Heart right ventricle (tissue), 16 donors: ENCODE measurements around the gene EEF2. TPM values are rescaled to one million over a fixed set of nuclear protein-coding genes. Genes with fewer than 3 reads are reported as not detected.
A peak's percentile ranks its signal among the peaks of the same experiment; 100 is the strongest.

ENCODE experiments used
- ATAC-seq, 8 donors: fragments of 200-7000 bp; cut with Tn5 transposase; one replicate each; pipeline ENCODE4 v1.9.1; 2020; ENCODE audit warnings: mild to moderate bottlenecking in 8 of 8, moderate library complexity in 8 of 8, moderate number of reproducible peaks in 1 of 8
- DNase-seq, 2 donors: peaks; one replicate each; pipeline ENCODE4 v3.0.0-alpha.2; 2020
- H3K27ac ChIP-seq, 10 donors: fragments of 200-600 bp; sonication (generic) in 2 of 10; one replicate each; pipeline versions ENCODE4 v1.5.0 to v1.8.0; 2020 to 2022; ENCODE audit warnings: mild to moderate bottlenecking in 3 of 10
- H3K27me3 ChIP-seq, 7 donors: fragments of 200-600 bp; one replicate each; pipeline ENCODE4 v1.8.0; 2021 to 2022; ENCODE audit warnings: mild to moderate bottlenecking in 2 of 7
- H3K36me3 ChIP-seq, 9 donors: fragments of 200-600 bp; sonication (generic) in 1 of 9; one replicate each; pipeline versions ENCODE4 v1.5.0 to v1.8.0; 2020 to 2022; ENCODE audit warnings: mild to moderate bottlenecking in 2 of 9
- H3K4me1 ChIP-seq, 9 donors: fragments of 200-600 bp; sonication (generic) in 1 of 9; one replicate each; pipeline versions ENCODE4 v1.5.0 to v1.8.0; 2020 to 2022; ENCODE audit warnings: mild to moderate bottlenecking in 4 of 9
- H3K4me3 ChIP-seq, 10 donors: fragments of 200-600 bp; sonication (generic) in 2 of 10; one replicate each; pipeline versions ENCODE4 v1.5.0 to v1.8.0; 2020 to 2022; ENCODE audit warnings: mild to moderate bottlenecking in 7 of 10, moderate library complexity in 2 of 10
- H3K9me3 ChIP-seq, 11 donors: fragments of 200-600 bp in 10 of 11; sonication (generic) in 2 of 11; one replicate each; pipeline versions ENCODE4 v1.5.0 to v1.8.0; 2013 to 2022; ENCODE audit warnings: mild to moderate bottlenecking in 2 of 11, control low read depth in 1 of 11, moderate library complexity in 1 of 11
- CTCF ChIP-seq, 9 donors: fragments of 200-600 bp; sonication (generic) in 2 of 9; IDR thresholded peaks; one replicate each; pipeline versions ENCODE4 v1.5.0 to v1.8.0; 2021 to 2022; ENCODE audit warnings: antibody characterized with exemption in 9 of 9, mild to moderate bottlenecking in 5 of 9, moderate library complexity in 1 of 9
- WGBS, 2 donors: extraction: QIAGEN DNeasy Blood & Tissue Kit; methylation state at CpG; one replicate each; pipeline ENCODE4 v1.1.7; 2013; ENCODE audit warnings: inconsistent platforms in 1 of 2; 5-methylcytosine and 5-hydroxymethylcytosine counted together
- intact Hi-C, 10 donors: fragments of 100-400 bp; cut with DNase I; formaldehyde crosslinking; loops; one replicate each; pipeline versions ENCODE4 v1.11.1 to v1.14.2; 2022
- polyA plus RNA-seq, 2 donors: library from polyadenylated mRNA; stranded (reverse); fragments of 200-250 nt; gene quantifications; one replicate each; pipeline ENCODE4 v1.2.3, GENCODE V29; 2013
- total RNA-seq, 10 donors: library from RNA; stranded (reverse); fragmentation: NEBNext Ultra II Directional in 3 of 10; extraction: Animal tissue kit (Norgen Biotek cat#: 25700) in 3 of 10; gene quantifications; one replicate each; pipeline versions ENCODE4 v1.2.1 to v1.2.4, GENCODE V29; 2021 to 2023
- donor health status: Arrhythmogenic right ventricular cardiomyopathy.
- donor health status: ischemic (EF 13 %, LVEDD 7.1; RV severe dilation, severe dysfunction).
- donor health status: healthy with polysubstance abuse.
- donor health status: DM: no; HTN: yes; CAD: no.
- donor health status: DM: no; HTN: no; CAD: no.
- donor health status: ischemic (EF 25% LVEDD 6.9; RV normal size, moderate dysfunction).
- donor health status: ischemic (EF 25% LVEDD 5.7; RV mildly dilated, moderate dysfunction).
- donor health status: healthy.
- donor health status: DM: yes; HTN: yes; CAD: no.
- donor health status: Ischemic cardiomyopathy.
- donor health status: ischemic (EF 35%, LVEDD 5.7; RV mildly dilated, moderate dysfunction).
- donor health status: nonischemic (EF 11% LVEDD 7.7; RV severe dilation, severe dysfunction).
- donor health status: DM: yes; HTN: yes; CAD: no.
- donor health status: PGD.
- donor health status: ischemic (EF 29% LVEDD 5.4; RV normal size, mild dysfunction).
- donor health status: nonischemic (EF 23%, LVEDD 6.1; RV moderate dilation, normal function).

The EEF2 gene
- total and polyA plus RNA-seq, 12 donors, result 704 to 2,887 (median 2,554) TPM

GRCh38 chr19:3982701-3983541 is 2.3 kb downstream of the EEF2 start:
- Histone ChIP-seq H3K4me3 (peak overlapping the region in 5 of 10 donors; percentile 85 to 100 (median 91)), H3K9me3 (no peaks in the 10 kb centered on the region), H3K4me1 (peaks cover 6 to 62% (median 45%) of the 10 kb centered on the region in 9 donors), H3K36me3 (peaks cover 37 to 65% (median 63%) of the 10 kb centered on the region in 9 donors), H3K27ac (peak overlapping the region in 5 of 10 donors; percentile 96 to 100 (median 97)), H3K27me3 (no peaks in the 10 kb centered on the region)
- ATAC-seq (peak in 2 of 8 donors; percentile 9 to 19), DNase-seq (peak in 1 of 2 donors; percentile 8)
- TF ChIP-seq CTCF (IDR thresholded peaks at IDR 0.05), result no peak
- 84% methylated on average over 39 to 40 of the region's 40 CpGs for WGBS, 2 donors
- intact Hi-C loops, result loop anchor here in 4 of 10 donors (10.0 kb wide), 1 partner anchor 222 kb away; no protein-coding TSS in a partner anchor

- Histone ChIP-seq H3K4me1 (peaks cover 6 to 53% (median 37%) of the 10 kb centered on the region in 9 donors), H3K4me3 (no peak overlapping the region), H3K27me3 (no peaks in the 10 kb centered on the region), H3K36me3 (peaks cover 45 to 74% (median 72%) of the 10 kb centered on the region in 9 donors), H3K27ac (no peak overlapping the region), H3K9me3 (no peaks in the 10 kb centered on the region)
- TF ChIP-seq CTCF (IDR thresholded peaks at IDR 0.05), result no peak
- intact Hi-C loops, result loop anchor here in 4 of 10 donors (10.0 kb wide), 1 partner anchor 223 kb away; no protein-coding TSS in a partner anchor
- DNase-seq (no peak), ATAC-seq (no peak)
- 81 to 87% methylated on average over 39 of the region's 39 CpGs for WGBS, 2 donors
These were observed 3.3 kb downstream of the EEF2 start for GRCh38 chr19:3981736-3982681.

GRCh38 chr19:3981373-3981735 is 3.9 kb downstream of the EEF2 start:
- intact Hi-C loops, result loop anchor here in 4 of 10 donors (10.0 kb wide), 1 partner anchor 223 kb away; no protein-coding TSS in a partner anchor
- no peak for ATAC-seq
- Histone ChIP-seq H3K9me3 (no peaks in the 10 kb centered on the region), H3K36me3 (peaks cover 47 to 81% (median 78%) of the 10 kb centered on the region in 9 donors), H3K27me3 (no peaks in the 10 kb centered on the region), H3K4me3 (no peak overlapping the region), H3K27ac (no peak overlapping the region), H3K4me1 (peaks cover 6 to 46% (median 31%) of the 10 kb centered on the region in 9 donors)
- no peak for DNase-seq
- 83 to 87% methylated on average over 10 of the region's 10 CpGs for WGBS, 2 donors
- no peak for TF ChIP-seq CTCF (IDR thresholded peaks at IDR 0.05)
